ENCODE results near the gene BOK.
"Not testable (repeated sequence)": the region's sequence is repeated elsewhere in the genome, so short reads cannot be mapped to it uniquely, and the experiment has no call there.

BOK gene

GRCh38 chr2:241574911-241575623 lies 16.5 kb downstream of the BOK start:
- DNase-seq = no peak

DNA sequence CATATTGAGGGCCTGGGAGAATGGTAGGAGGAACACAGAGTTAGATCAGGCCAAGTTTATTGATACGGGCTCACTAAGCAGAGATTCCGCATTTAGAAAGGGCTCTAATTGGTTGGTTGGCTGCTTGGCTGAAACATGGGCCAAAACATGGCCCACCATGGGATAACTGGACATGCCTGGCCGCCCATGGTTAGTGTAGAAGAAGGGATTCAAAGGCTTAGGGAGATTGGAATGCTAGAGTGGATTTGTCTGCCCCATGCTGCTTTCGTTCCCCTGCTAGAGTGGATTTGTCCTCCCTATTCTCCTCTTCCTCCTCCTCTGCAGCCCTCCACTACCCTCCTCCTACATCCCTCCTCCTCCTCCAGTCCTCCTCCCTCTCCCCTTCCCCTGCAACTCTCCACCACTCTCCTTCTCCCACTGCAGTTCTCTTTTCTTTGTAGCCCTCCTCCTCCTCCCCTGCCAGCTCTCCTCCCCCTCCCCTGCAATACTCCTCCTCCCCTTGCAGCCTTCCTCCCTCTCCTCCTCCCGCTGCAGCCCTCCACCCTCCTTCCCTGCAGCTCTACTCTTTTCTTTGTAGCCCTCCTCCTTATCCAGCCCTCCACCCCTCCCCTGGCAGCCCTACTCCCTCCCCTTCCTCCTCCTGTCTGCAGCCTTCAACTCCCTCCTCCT lies 17.2 kb downstream of the BOK start:
- no peak for DNase-seq

- DNase-seq = no peak
These were observed 17.7 kb downstream of the BOK start for GRCh38 chr2:241576293-241576654.

DNA sequence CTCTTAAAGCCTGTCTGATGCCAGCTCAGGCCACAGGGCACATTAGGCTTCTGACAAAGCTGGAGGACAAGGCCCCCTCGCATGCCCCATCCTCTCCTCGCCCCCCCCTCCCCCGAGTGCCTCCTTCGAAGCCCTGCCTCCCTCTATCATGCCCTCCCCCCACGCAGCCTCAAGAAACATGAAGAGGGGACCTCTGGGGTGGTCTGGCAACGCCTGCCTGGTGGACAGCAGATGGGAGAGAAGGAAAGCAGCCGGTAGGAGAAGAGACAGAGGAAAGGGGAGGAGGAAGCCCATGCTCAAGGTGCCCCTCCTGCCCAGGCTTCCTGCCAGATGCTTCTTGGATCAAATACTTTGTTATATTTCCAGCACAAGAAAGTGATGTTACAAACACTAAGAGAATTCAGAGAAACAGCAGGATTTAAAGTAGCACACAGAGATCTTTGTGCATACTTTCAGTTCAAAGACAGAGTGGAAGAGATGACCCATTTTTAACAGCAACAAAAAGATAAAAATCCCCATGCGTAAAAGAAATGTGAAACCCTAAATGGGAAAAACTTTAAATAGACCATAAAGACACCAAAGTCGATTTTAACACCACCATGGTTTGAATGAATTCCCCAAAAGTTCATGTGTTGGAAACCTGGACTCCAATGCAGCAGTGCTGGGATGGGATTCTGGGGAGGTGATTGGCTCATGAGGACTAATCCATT lies 19.0 kb downstream of the BOK start:
- DNase-seq = no peak

GRCh38 chr2:241579281-241579680 lies 20.7 kb downstream of the BOK start:
- DNase-seq = no peak

DNA sequence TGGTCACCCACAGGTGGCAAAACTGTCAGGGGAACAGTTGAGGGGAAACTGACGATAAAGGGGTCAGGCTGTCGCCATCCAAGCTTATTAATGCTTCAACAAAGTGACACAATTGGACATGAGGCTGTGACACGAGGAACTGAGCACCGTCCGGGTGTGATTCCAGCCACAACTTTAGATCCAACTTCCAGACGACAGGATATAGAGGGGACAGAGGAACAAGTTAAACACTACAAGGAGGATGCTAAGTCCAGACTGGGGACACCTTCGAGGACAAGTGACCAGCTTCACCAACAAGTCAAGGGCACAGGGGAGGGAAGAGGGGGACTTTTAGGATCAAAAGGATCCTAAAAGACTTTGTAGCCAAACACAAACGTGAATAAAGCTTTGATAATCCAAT lies 23.8 kb downstream of the BOK start:
- no peak for DNase-seq

- DNase-seq = no peak
These were observed 24.3 kb downstream of the BOK start for GRCh38 chr2:241582806-241583205.

DNA sequence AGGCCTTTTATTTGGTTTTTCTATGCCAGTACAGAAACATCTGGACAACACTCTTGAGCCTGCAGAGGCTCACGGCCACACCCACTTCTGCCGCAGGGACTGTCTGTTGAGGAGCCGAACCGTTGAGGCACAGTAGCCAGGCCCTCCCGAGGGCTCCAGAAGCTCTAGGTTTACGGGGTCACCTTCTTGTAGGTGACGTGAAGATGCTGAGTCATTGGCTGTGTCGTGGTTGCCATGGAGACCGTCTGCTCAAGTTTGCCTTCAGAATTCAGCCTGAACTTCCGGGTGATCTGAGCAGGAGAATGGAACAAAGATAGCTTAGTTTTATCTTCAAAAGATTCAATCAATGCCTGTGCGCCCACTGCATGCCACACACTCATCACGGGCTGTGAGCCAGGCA lies 25.9 kb downstream of the BOK start:
- no peak for DNase-seq

- no peak for DNase-seq
These were observed 28.2 kb downstream of the BOK start for GRCh38 chr2:241586564-241587264.

- DNase-seq = not testable (repeated sequence)
These were observed 31.3 kb downstream of the BOK start for GRCh38 chr2:241589863-241590262.

- not testable (repeated sequence) for DNase-seq
These were observed 32.2 kb downstream of the BOK start for GRCh38 chr2:241590496-241591455.

DNA sequence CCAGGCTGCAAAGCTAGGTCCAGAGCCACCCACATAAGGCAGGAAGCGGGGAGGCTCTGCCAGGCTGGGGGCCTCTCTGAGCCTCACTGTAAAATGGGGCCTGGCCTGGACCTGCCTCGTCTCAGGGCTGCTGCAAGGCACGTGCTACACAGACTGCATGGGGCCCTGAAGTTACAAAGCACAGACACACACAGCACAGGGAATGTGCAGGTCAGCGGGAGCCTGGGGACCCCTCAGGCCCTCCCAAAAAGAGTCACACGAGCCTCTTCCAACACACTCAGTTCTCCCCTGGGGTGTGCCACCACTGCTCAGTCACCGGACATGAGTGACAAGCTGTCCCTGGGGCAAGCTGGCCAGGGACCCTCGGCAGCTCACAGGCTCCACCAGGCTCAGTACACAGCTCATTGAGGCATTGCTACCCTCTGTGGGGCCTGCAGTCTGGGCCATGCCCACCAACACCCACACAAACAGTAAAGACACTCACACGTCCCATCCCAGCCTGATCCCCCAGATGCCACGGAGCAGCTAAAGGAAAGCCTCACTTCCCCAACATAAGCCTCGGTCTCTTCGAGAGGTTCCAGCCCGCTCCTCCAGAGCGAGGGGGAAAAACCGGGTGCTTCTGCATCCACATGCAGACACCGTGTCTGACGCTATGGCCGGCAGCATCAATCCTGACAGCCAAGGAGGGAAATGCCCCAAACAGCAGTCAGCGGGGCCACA lies 33.7 kb downstream of the BOK start:
- DNase-seq = no peak

DNA sequence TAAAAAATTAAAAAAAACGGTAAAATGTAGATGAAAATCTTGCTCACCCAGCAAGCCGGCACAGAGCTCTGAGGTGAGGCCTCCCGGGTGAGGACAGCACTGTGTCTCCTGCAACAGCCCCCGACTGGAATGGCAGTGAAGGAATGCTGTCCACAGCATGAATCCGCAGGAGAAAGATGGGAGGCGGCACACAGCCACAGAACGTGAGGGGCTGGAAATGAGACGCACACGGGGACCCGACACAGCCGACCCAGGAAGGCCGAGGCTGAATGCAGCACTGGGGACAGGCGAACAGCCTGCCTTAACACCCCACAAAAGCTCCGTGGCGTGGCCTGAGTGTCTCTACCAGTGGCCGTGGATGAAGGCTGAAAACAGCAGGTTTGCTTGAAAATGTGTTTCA lies 34.7 kb downstream of the BOK start:
- DNase-seq = no peak

- DNase-seq = no peak
These were observed 37.1 kb downstream of the BOK start for GRCh38 chr2:241595600-241596140.

GRCh38 chr2:241597561-241597960 lies 39.0 kb downstream of the BOK start:
- no peak for DNase-seq

- no peak for DNase-seq
These were observed 39.5 kb downstream of the BOK start for GRCh38 chr2:241598061-241598460.

DNA sequence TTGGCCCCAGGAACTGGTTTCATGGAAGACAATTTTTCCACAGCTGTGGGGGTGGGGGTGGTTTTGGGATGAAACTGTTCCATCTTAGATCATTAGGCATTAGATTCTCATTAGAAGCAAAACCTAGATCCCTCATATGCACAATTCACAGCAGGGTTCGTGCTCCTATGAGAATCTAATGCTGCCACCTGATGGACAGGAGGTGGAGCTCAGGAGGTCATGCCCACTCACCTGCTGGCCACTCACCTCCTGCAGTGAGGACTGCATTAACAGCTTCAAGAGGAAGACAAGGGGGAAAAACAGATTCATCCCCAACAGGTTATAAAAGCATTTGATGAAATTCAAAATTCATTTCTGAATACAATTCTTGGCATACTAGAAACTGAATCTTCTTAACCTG lies 39.9 kb downstream of the BOK start:
- no peak for DNase-seq

GRCh38 chr2:241599615-241600014 lies 41.1 kb downstream of the BOK start:
- DNase-seq = no peak

GRCh38 chr2:241601841-241602240 lies 43.3 kb downstream of the BOK start:
- DNase-seq = no peak

DNA sequence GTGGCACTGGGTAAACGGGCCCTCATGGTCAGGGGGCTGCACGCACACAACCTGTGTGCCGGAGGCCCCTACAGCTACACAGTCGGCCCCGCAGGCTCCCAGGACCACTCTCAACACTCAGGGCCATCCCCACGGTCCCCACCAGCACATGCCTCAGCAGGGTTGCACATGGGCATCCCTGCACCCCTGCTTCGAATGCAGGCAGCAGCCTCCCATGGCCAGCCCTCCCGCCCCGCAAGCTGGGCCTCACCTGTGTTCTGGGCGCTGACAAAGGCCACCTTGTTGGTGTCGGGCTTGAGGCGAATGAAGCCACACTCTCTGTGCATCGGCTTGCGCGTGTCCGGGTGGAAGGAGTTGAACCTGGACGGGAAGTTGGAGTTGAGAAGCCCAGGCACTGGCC lies 44.2 kb downstream of the BOK start:
- DNase-seq = no peak

DNA sequence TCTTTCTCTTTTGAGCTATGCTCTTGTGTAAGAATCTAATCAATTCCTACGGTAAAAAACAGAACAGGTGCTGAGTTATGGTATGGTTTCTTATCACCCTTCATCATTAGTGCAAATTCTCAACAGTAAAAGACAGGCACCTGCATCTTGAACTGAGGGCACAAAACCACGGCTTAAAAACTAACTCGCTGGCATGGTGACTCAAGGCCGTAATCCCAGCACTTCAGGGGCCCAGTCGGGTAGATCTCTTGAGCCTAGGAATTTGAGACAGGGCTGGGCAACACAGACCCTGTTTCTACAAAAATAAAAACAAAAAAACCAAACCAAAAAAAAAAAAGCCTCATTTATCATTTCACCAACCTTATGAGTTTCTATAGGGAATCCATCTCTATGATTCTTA lies 45.1 kb downstream of the BOK start:
- no peak for DNase-seq
